MM.1S (cell line): ENCODE results near the gene MAML3.

Experiments used
- DNase-seq: peaks from one replicate; pipeline ENCODE4 v3.0.0-alpha.2; 2015
- H2AFZ ChIP-seq: fragments of 300-600 bp; sonication (generic); 2 replicates; pipeline ENCODE4 v1.6.0; 2016; ENCODE audit warnings: antibody characterized with exemption, low read length
- H3F3A ChIP-seq: fragments of 300-600 bp; sonication (generic); 2 replicates; pipeline ENCODE4 v1.6.1; 2016; ENCODE audit warnings: mild to moderate bottlenecking, antibody characterized with exemption, low read length, moderate library complexity, mixed read lengths; ENCODE audit not compliant: insufficient read depth
- H3K27ac ChIP-seq: fragments of 300-600 bp; sonication (generic); 2 replicates; pipeline ENCODE4 v1.5.1; 2016; ENCODE audit warnings: mild to moderate bottlenecking, low read length
- H3K27me3 ChIP-seq: fragments of 300-600 bp; sonication (generic); replicated peaks from 2 replicates; pipeline ENCODE4 v1.6.0; 2016; ENCODE audit warnings: low read length; ENCODE audit not compliant: insufficient read depth
- H3K36me3 ChIP-seq: fragments of 300-600 bp; sonication (generic); replicated peaks from 2 replicates; pipeline ENCODE4 v1.6.1; 2016; ENCODE audit warnings: mild to moderate bottlenecking, low read length, mixed read lengths; ENCODE audit not compliant: insufficient read depth
- H3K4me1 ChIP-seq: fragments of 300-600 bp; sonication (generic); 2 replicates; pipeline ENCODE4 v1.6.1; 2016; ENCODE audit warnings: low read length, mixed read lengths
- H3K4me2 ChIP-seq: fragments of 300-600 bp; sonication (generic); 2 replicates; pipeline ENCODE4 v1.6.0; 2016; ENCODE audit warnings: low read depth, low read length
- H3K4me3 ChIP-seq: fragments of 300-600 bp; sonication (generic); 2 replicates; pipeline ENCODE4 v1.5.1; 2016; ENCODE audit warnings: low read length, mixed read lengths
- H3K79me2 ChIP-seq: fragments of 300-600 bp; sonication (generic); 2 replicates; pipeline ENCODE4 v1.6.1; 2016; ENCODE audit warnings: mixed run types, low read length, mixed read lengths
- H3K9ac ChIP-seq: fragments of 300-600 bp; sonication (generic); 2 replicates; pipeline ENCODE4 v1.6.1; 2016; ENCODE audit warnings: low read length, mixed read lengths
- H3K9me2 ChIP-seq: fragments of 300-600 bp; sonication (generic); replicated peaks from 2 replicates; pipeline ENCODE4 v1.6.1; 2016; ENCODE audit warnings: mild to moderate bottlenecking, low read length, mixed read lengths; ENCODE audit not compliant: insufficient read depth
- H3K9me3 ChIP-seq: fragments of 300-600 bp; sonication (generic); replicated peaks from 2 replicates; pipeline ENCODE4 v1.6.1; 2016; ENCODE audit warnings: mild to moderate bottlenecking, low read length, mixed read lengths; ENCODE audit not compliant: insufficient read depth
- H4K20me1 ChIP-seq: fragments of 300-600 bp; sonication (generic); 2 replicates; pipeline ENCODE4 v1.6.1; 2016; ENCODE audit warnings: mild to moderate bottlenecking, low read length, moderate library complexity, mixed read lengths; ENCODE audit not compliant: insufficient read depth
- CTCF ChIP-seq: fragments of 300-600 bp; sonication (generic); IDR thresholded peaks from 2 replicates; pipeline ENCODE4 v1.5.1; 2016; ENCODE audit warnings: antibody characterized with exemption, low read length, mixed read lengths
- EZH2 ChIP-seq: fragments of 300-600 bp; sonication (generic); optimal IDR thresholded peaks from 2 replicates; pipeline ENCODE3; 2017; ENCODE audit warnings: low read depth, mild to moderate bottlenecking, antibody characterized with exemption, low read length, mixed read lengths
- EZH2phosphoT487 ChIP-seq: fragments of 300-600 bp; sonication (generic); IDR thresholded peaks from 2 replicates; pipeline ENCODE4 v1.6.1; 2018; ENCODE audit warnings: antibody characterized with exemption, low read length

Gene MAML3

GRCh38 chr4:139987502-139987850 lies 166.5 kb downstream of the MAML3 start:
- no peak overlapping the region for H3K4me2 ChIP-seq
- no peaks in the 10 kb centered on the region for H3K27me3 ChIP-seq
- no peak overlapping the region for H3K9ac ChIP-seq
- no peak overlapping the region for H2AFZ ChIP-seq
- H3K36me3 ChIP-seq, result no peaks in the 10 kb centered on the region
- H3K4me3 ChIP-seq, result no peak overlapping the region
- H3K9me2 ChIP-seq, result no peaks in the 10 kb centered on the region
- no peaks in the 10 kb centered on the region for H3K9me3 ChIP-seq
- TF ChIP-seq EZH2phosphoT487 (no peak), CTCF (no peak), EZH2 (no peak)
- H3K27ac ChIP-seq, result no peak overlapping the region
- DNase-seq, result no peak
- no peaks in the 10 kb centered on the region for H4K20me1 ChIP-seq
- no peaks in the 10 kb centered on the region for H3F3A ChIP-seq
- H3K4me1 ChIP-seq, result no peaks in the 10 kb centered on the region
- no peaks in the 10 kb centered on the region for H3K79me2 ChIP-seq

GRCh38 chr4:139986689-139987501 lies 167.1 kb downstream of the MAML3 start:
- Histone ChIP-seq H3K9ac (no peak overlapping the region), H2AFZ (no peak overlapping the region), H4K20me1 (no peaks in the 10 kb centered on the region), H3K4me2 (no peak overlapping the region), H3K36me3 (no peaks in the 10 kb centered on the region), H3K79me2 (no peaks in the 10 kb centered on the region), H3K4me1 (no peaks in the 10 kb centered on the region), H3K9me2 (no peaks in the 10 kb centered on the region), H3F3A (no peaks in the 10 kb centered on the region), H3K27ac (no peak overlapping the region), H3K4me3 (no peak overlapping the region), H3K27me3 (no peaks in the 10 kb centered on the region), H3K9me3 (no peaks in the 10 kb centered on the region)
- TF ChIP-seq EZH2 (no peak), CTCF (no peak), EZH2phosphoT487 (no peak)
- no peak for DNase-seq

GRCh38 chr4:139986106-139986505 lies 167.9 kb downstream of the MAML3 start:
- no peaks in the 10 kb centered on the region for H4K20me1 ChIP-seq
- no peak for DNase-seq
- no peaks in the 10 kb centered on the region for H3K4me1 ChIP-seq
- no peaks in the 10 kb centered on the region for H3F3A ChIP-seq
- no peak overlapping the region for H3K4me2 ChIP-seq
- H3K27me3 ChIP-seq, result no peaks in the 10 kb centered on the region
- H3K9me3 ChIP-seq, result no peaks in the 10 kb centered on the region
- no peak overlapping the region for H3K27ac ChIP-seq
- H3K9me2 ChIP-seq, result no peaks in the 10 kb centered on the region
- H3K4me3 ChIP-seq, result no peak overlapping the region
- no peak for TF ChIP-seq EZH2
- TF ChIP-seq EZH2phosphoT487, result no peak
- TF ChIP-seq CTCF, result no peak
- no peak overlapping the region for H2AFZ ChIP-seq
- no peak overlapping the region for H3K9ac ChIP-seq
- no peaks in the 10 kb centered on the region for H3K36me3 ChIP-seq
- no peaks in the 10 kb centered on the region for H3K79me2 ChIP-seq
